Body of pancreas (tissue), 4 donors: ENCODE data around the gene MRAS.

Experiments
- CTCF ChIP-seq, 7 experiments: fragments of 450-650 bp in 4 of 7; fragments of 200-600 bp in 3 of 7; sonication (generic) in 3 of 7; IDR thresholded peaks; one replicate each; pipeline ENCODE4 v1.5.1; 2016 to 2019; ENCODE audit warnings: antibody characterized with exemption in 7 of 7
- POLR2A ChIP-seq, 3 donors: fragments of 450-650 bp; IDR thresholded peaks; one replicate each; pipeline ENCODE4 v1.6.1; 2016; ENCODE audit warnings: antibody characterized with exemption in 3 of 3, mild to moderate bottlenecking in 2 of 3

DNA sequence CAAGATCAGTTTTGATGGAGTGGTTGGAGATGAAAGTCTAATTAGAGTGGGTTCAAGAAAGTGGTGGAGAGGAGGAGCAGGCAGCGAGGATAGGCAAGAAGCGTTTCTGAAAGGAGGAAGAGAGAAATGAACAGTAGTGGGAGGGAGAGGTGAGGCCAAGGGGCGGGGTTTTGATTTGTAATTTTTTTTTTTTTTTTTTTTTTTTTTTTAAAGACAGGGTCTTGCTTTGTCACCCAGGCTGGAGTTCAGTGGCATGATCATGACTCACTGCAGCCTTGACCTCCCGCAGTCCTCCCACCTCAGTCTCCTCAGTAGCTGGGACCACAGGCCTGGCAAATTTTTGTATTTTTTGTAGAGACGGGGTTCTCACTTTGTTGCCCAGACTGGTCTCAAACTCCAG, 36.6 kb downstream of the MRAS start:
- TF ChIP-seq CTCF (IDR thresholded peaks at IDR 0.05) = no peak
- no peak for TF ChIP-seq POLR2A (IDR thresholded peaks at IDR 0.05)
